Left ventricle myocardium superior (tissue), 1 donor: ENCODE results near the gene RNLS. TPM values are rescaled to one million over a fixed set of nuclear protein-coding genes. Genes with fewer than 3 reads are reported as not detected.

Source experiments
- ATAC-seq: fragments of 200-7000 bp; cut with Tn5 transposase; one replicate; pipeline ENCODE4 v1.9.1; 2020; ENCODE audit warnings: mild to moderate bottlenecking, moderate library complexity
- DNase-seq: peaks from one replicate; pipeline ENCODE4 v3.0.0-alpha.2; 2020
- intact Hi-C: fragments of 100-400 bp; cut with micrococcal nuclease; formaldehyde crosslinking; loops from one replicate; pipeline ENCODE4 v1.11.0; 2022
- long read RNA-seq: library from polyadenylated mRNA; unstranded; transcript quantifications from one replicate; pipeline ENCODE4 v2.0.0, GENCODE V29; 2021
- total RNA-seq: library from RNA; stranded (reverse); fragmentation: NEBNext Ultra II Directional; extraction: Animal tissue kit (Norgen Biotek cat#: 25700); gene quantifications from one replicate; pipeline ENCODE4 v1.2.1, GENCODE V29; 2021
- donor health status: DM: no; HTN: yes; CAD: no; lungs with severe emphysema.

RNLS gene
- 23.1 TPM for total RNA-seq
- long read RNA-seq, partial matches to known transcripts: 1 of 3 reads
- long read RNA-seq, other reads (novel, unspliced or antisense): 1 of 3 reads

DNA sequence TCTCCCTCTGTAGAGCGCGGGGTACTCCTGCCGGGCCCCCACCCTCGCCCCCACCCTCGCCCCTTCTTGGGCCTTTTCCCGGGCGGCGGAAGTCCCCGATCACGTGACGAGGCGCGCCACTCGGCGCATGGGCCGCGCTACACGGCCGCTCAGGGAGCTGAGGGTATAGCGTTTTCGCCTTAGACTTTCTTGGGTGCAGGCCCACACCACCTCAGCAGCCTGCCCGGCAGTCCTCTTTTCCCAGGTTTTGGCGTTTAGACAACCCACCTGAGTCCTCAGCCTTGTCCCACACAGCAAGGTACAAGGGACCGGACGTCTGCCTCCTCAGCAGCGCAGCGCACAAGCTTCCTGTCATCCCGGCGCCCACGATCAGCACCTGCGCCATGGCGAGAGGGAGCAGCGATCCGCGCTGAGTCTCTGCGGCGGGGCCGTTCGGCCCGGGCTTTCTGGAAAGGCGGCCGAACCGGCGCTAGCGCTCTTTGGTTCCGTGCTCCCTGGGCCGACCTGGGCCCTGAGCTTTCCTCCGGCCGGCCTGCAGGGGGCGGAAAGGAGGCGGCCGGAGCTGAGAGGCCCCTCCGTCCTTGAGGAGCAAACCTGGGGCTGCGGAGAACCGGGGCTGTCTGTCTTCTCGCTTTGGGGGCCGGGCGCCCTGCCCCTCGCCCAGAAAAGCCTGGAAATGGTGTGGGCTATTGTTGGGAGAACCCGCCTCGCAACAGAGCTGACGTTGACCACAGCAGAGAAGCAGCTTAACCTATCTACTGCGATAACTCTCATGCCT is at the start of gene RNLS:
TSS of gene RNLS (minus strand) at position 513 of the 778 bp plus-strand sequence.
- peak; percentile 86 for DNase-seq
- ATAC-seq: peak; percentile 97
- intact Hi-C loops: no loop called here

DNA sequence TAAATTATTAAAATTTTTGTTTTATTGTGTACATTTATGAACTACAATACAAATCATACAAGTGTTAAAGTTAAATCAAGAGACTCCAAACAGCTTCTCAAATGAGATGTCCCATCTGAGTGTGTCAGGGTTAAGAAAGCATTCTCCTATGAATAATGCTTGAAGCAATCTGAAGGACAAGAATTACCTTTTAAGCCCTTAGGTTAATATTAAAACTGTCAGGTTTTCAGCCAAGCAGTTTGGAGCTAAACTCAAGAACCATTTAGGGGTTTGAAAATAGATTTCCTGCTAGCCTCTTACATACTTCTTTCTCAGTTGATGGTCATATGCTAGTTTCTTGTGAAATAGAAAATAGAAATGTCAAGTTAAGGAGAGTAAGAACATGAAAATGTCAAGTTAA is 41.7 kb upstream of the RNLS start:
- ATAC-seq: no peak
- intact Hi-C loops: no loop called here
- no peak for DNase-seq

DNA sequence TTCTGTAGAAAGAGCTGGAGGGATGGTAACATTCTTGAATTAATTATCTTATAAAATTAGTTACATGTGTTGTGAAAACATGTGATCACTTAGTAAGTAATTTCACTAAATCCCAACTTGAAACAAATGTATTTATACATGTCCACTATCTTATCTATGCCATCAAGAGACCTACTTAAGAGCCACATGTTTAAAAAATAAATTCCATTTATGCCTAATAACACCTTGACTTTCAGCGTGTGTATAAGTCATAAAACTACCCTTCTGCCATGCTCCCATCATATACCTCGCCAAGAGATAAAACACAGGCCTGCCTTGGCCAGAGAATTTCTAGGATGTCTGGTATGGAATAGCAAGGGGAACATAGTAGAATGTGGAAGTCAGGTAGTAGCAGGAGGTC is 40.7 kb upstream of the RNLS start:
- intact Hi-C loops: no loop called here
- no peak for DNase-seq
- no peak for ATAC-seq

DNA sequence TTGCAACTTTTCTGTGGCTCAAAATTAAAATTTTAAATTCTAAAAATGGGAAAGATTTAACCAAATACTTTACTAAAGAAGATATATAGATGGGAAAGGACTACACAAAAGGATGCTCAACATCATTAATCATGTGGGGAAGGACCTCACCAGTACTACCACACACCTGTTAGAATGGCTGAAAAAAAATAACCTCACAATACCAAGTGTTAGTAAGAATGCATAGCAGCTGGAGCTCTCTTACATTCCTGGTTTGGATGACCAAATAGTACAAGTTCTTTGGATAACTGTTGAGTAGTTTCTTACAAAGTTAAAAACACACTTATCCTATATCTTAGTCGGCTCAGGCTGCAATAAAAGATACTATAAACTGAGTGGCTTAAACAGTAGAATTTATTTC is 37.3 kb upstream of the RNLS start:
- no peak for DNase-seq
- intact Hi-C loops: no loop called here
- no peak for ATAC-seq

DNA sequence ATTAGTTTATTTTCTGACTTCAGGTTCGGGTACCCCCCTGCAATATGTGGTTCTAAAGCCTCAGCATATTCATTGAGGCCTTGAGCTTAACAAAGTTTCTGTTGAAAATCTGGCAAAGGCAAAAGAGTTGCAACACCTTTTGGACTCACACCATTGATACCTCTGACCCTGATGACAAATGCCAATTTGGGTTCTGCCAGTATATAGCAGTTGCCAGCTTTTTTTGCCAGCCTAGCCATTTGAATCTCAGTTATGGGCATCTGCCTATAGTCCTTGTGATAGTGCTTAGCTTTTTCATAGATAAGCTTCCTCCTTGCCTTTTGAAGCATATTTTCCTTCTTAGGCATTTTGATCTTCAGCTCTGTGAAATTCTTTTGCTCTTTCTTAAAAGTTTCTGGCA is 35.4 kb upstream of the RNLS start:
- intact Hi-C loops: no loop called here
- ATAC-seq (no peak), DNase-seq (no peak)

DNA sequence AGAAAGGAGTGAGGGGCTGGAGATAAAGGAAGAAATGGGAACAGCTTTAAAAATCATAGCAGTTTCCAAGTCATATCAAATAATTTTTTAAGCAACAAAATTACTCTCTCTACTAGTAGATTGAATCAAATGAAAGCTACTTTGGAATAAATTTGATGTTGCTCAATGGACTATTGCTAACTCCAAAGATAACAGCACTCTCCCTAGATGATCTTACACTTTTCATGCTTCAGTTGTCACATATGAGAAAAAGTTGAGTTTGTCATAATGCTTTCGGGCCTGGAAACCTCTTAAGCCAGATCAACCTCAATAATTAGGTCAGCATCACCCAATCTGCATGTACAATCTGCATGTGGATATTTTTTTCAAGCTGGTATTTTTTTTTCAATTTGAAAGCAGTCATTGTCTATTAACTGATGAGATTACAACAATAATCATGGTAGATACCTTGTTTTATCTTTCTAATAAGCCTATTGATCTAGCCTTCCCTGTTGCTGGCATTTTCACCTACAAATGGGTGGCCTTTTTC is 34.7 kb upstream of the RNLS start:
- ATAC-seq (no peak), DNase-seq (no peak)
- intact Hi-C loops: no loop called here

DNA sequence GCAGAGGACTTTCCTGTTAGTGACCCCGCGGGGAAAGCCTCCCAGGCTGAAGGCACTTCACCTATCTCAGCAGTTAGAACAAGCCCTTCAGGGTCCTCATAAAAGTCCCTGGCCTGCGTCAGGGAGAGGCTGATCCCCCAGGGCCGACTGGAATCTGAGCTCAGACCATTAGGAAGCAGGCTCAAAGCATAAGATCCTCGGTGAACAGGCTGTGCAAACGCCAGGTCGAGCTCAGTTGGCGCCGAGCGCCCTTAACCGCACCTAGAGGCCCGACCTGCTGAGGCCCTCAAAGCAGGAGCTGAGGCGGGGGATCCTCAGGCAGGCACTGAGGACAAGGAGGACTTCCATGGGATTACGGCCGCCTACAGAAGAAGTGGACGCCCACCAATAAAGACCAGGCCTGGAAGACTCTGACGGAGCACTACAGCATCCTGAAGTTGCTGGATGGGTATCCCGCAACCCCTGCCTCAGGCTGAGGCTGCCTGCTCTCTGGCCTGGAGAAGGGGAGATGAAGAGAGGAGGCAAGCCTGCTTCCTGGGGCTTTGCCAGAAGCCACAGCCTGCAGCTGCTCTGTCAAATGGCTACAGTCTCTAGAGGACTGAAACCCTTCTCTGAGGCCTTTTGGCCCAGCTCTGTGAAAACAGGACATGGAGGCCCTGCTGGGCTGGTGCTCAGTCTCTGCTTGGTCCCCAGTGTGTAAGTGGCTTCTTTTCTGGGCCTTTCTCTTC is 33.3 kb upstream of the RNLS start:
- intact Hi-C loops: no loop called here
- ATAC-seq: peak; percentile 79

DNA sequence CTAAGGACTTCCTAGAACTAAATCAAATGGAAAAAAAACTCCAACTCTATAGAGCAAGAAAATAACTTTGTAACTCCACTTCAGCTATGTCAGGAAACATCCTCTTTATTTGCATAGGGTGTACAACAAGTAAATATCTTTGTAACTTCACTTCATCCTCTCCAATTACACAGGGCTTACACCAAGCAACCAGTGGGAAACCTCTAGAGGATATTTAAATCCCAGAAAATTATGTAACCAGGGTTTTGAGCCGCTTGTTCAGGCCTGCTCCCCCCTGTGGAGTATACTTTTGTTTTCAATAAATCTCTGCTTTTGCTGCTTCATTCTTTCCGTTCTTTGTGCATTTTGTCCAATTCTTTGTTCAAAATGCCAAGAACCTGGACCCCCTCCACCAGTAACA is 25.7 kb upstream of the RNLS start:
- no peak for ATAC-seq
- intact Hi-C loops: no loop called here
- DNase-seq: no peak

More for the DNA sequence above, 33.3 kb upstream of the RNLS start:
- peak; percentile 56 for DNase-seq

DNA sequence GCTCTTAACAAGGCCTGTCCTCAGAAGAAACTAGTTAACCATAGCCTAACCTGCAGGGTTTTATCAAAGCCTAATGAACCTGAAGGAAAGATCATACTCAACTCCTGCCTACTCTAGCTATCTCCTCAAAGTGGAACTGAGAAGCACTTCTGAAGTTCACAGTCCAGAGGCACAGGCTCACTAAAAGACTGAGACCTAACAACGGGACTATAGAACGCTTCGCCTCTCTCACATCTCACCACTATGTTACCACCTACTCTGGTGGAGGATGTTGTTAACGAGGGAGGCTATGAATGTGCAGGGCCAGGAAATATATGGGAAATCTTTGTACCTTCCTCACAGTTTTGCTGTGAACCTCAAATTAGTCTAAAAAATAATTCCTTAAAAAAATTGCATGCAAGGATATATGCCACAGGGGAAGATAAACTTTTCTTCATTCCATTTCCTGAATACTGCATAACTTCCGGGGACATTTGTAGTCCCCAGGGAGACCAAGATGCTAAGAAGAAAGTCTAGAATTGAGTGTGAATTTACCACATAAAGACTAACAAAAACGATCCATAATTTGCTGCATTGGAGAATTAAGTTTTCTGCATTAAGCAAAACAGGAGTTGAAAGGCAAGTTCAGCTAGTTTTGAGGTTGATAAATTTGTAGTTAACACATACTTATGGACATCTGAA is 25.1 kb upstream of the RNLS start:
- no peak for DNase-seq
- intact Hi-C loops: no loop called here
- no peak for ATAC-seq

DNA sequence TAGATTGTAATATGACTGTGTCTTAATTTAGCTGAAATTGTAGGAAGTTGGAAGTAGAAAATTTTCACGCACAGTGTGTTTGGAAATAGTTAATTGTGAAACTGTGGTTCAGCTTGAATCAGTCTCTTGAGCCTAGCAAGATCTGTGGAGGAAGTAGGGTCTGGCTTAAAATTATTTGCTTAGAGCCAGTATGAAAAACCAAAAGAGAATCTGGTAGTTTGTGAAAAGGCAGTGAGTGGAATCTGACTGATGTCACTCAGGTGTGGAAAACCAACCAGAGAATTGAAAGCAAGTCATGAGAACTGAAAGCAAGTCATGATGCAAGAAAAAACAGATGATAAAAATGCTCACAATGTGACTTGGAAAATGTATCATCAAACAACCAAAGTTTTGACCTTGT is 14.9 kb upstream of the RNLS start:
- intact Hi-C loops: no loop called here
- no peak for DNase-seq
- ATAC-seq: no peak

DNA sequence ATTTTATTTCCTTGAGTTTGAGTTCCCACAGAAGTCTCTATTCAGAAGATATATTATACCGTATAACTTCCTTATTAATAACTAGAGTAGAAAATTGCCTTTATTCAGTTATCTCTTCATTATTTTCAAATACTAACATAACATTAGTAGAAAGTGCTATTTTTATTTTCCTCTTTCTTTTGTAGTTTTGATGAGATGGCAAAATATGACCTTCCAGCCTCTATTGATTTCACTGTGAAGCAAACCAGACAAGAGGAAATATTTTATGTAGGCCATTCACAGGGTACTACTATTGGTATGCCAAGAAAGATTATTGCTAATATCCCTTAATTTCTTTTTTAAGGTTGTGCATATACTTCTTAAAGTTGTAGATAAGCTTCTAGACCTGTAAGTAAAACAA is 11.4 kb upstream of the RNLS start:
- intact Hi-C loops: no loop called here
- no peak for ATAC-seq
- no peak for DNase-seq

DNA sequence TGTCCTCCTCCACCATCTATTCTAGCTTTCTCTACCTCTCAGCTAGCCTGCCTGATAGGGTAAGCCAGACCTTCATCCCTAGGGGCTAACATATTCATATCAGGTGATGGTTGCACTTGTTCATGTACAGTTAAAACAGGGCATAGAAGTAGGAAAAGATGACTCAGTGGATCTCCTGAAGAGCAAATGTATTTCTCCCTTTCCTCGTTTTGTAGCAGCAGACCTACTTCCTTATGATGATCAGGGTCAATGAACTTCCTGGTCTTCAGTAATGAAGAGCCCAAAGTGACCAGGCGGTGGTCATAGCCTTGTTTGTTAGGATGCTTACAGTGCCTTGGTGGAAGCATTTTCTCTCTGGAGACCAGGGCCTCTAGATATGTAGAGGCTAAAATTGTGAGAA is 9.8 kb upstream of the RNLS start:
- no peak for ATAC-seq
- no peak for DNase-seq
- intact Hi-C loops: no loop called here

DNA sequence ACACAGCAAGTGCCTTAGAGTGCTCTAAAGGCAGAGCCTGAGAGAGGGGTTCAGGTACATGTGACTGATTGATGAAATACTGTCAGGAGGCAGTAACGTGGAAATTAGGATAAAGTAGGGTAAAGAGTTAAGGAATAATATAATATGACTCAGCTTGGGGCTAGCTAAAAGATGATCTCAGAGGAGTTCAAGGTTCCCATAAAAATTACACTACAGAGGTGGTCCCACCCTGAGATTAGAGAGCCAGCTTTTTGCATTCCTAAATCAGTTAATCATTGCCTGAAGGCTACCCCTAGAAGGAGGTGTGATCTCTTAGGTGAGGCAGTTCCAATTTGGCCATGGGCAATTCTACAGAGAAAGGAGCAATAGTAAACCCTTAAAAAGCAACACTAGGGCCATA is 9.3 kb upstream of the RNLS start:
- DNase-seq (no peak), ATAC-seq (no peak)
- intact Hi-C loops: no loop called here

DNA sequence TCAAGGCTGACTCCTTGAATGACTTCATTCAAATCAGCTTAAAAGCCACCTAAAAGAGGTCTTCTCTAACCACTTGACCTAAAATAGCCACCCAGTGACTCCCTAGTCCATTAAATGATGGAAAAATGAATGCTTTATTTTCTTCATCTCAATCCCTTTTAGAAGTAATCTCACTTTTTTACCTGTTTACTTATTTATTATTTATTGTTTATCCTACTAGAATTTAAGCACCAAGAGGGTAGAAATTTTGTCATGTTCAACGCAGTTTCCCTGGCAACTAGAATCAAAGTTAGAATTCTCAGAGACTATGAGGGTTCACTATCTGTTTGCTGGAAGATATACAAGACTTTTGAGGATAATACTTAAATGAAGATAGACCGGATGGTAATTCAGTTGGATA is 3.3 kb upstream of the RNLS start, which contains the start of gene LIPJ:
TSS of gene LIPJ (plus strand) at position 301 of the 400 bp plus-strand sequence. CDS start 3,926 bp downstream, outside the sequence.
- ATAC-seq (no peak), DNase-seq (no peak)
- intact Hi-C loops: no loop called here

DNA sequence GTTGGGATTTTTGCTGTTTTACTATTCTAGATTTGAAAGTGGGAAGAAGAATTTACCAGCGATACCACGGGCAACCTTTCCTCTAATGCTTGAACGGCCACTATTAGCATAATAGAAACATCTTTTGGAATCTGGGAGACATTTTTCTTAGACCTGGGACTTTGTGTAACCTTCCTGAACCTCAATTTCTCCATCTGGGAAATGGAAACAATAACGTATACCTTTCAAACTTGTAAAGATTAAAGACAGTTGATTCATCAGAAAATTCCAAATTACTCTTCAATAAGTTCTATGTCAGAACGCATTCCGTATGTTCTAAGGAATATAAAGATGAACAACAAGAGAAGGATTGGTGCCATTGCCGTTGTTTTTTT is 453 bp upstream of the RNLS start:
- intact Hi-C loops: no loop called here
- DNase-seq (no peak), ATAC-seq (no peak)

DNA sequence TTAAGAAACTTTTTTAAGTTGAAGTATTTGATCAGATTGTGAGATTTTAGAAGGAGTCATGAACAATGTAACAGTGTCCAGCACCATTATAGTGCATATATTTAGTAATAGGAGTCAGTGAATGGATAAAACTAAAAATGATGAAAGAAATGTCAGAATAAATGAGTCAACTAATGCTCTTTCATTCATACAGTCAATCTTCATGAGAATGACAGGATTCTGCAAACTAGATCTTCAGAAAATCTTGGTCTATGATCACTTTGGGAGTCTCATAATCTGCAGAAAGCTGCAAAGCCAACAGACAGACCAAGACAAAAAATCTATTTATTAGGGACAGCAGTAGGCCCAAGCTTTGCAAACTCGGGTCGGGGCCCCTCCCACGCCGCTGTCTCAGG is 710 bp downstream of the RNLS start:
- intact Hi-C loops: no loop called here
- no peak for DNase-seq
- ATAC-seq: no peak

DNA sequence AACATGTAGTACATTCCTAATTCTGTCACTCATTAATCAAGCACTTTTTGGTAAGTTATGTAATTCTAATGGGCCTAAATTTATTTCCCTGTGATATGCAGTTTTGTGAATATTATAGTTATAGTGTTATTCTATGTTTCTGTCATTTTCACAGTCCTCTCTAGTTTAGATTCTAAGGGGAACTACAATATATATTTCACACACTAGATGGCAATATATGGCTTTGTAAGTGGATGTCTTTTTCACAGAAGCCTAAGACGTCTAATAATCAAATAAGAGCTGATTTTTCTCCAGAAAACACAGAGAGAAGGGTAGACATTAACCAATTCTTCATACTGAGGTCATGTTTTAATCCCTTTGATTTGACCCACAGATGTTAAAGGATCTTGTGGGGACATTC is 18.0 kb downstream of the RNLS start:
- intact Hi-C loops: no loop called here
- no peak for ATAC-seq
- DNase-seq: no peak

DNA sequence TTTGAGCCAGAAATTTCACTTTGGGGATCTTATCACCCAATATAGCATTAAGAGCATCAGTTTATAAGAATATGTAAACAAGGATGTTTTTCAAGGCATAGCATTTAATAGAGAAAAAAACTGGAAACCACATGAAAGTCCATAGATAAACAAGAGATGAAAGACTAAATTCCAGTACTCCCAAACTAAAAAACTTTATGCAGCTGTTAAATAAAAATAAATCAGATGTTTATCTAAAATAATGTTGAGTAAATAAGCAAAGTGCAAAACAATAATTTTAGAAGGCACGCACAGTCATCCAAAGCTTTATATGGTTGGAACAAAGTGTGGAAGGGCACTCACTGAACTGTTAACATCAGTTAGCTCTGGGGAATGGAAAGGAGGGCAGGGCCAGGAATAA is 21.0 kb downstream of the RNLS start:
- intact Hi-C loops: no loop called here
- no peak for DNase-seq
- no peak for ATAC-seq

DNA sequence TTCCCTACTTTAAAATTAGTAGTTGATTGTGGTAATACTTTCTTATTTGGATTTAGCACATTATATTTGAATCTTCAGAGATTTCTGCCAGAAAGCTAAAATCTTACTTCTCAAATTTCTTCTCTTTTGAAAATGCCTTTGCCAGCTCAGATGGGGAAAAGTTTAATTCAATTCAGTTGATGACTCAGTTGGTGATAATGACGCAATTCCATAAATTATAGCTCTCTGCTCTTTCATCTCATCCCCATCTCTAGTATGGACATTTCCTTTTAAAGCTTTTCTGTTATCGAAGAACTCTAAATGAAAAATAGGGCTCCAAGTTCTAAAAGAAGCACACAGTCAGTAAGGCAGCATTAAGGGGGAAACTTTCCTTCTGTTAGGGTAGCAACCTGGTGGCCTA is 25.5 kb downstream of the RNLS start:
- ATAC-seq (no peak), DNase-seq (no peak)
- intact Hi-C loops: loop anchor here (10.0 kb wide), 1 partner anchor 423 kb away; no protein-coding TSS in a partner anchor

DNA sequence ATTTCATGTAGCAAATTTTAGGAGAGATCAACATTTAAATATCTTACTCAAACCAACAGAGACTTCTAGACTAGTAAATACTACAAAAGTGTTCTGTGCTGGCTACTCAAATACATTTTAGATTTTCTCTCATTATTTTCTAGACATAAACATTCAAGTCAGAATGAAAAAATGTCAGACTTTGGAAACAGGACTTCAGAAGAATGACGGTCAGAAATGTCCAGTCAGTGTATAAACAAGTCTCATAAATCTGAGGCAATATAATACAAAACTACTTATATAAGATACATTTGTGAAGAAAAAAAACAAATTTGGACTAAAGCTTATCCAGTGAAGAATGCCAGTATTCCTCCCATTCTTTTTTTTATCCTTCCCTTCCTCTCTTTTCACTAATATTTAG is 25.9 kb downstream of the RNLS start:
- ATAC-seq (no peak), DNase-seq (no peak)
- intact Hi-C loops: loop anchor here (10.0 kb wide), 1 partner anchor 422 kb away; no protein-coding TSS in a partner anchor
